OCI-LY7 (cell line): ENCODE results near the gene CEP63. TPM values are rescaled to one million over a fixed set of nuclear protein-coding genes. Genes with fewer than 3 reads are reported as not detected.

Experiments
- BruUV-seq: library from RNA; stranded (reverse); fragments of 400-500 nt; replicated peaks from 2 replicates; lab custom pipeline; 2021; lab: Mats Ljungman, UMichigan
- CTCF ChIA-PET: fragments of 300-600 bp; sonication (Branson Sonifier 250); formaldehyde crosslinking; loops from one replicate; lab custom pipeline; 2022; ENCODE audit warnings: antibody characterized with exemption; ENCODE audit not compliant: unreplicated experiment; lab: Charles Lee
- POLR2A ChIA-PET: fragments of 300-600 bp; sonication (Branson Sonifier 250); formaldehyde crosslinking; loops from one replicate; lab custom pipeline; 2022; ENCODE audit warnings: antibody characterized with exemption; lab: Charles Lee
- DNase-seq: peaks from one replicate; pipeline ENCODE4 v3.0.0-alpha.2; 2015; ENCODE audit warnings: low spot score
- H2AFZ ChIP-seq: fragments of 200-600 bp; sonication (generic), shearing (Covaris generic); 2 replicates; pipeline ENCODE4 v1.6.1; 2014; ENCODE audit warnings: mild to moderate bottlenecking, antibody characterized with exemption, low read length, moderate library complexity
- H3K27ac ChIP-seq: fragments of 200-600 bp; sonication (generic); 2 replicates; pipeline ENCODE4 v1.5.1; 2014; ENCODE audit warnings: mixed run types, low read depth, mild to moderate bottlenecking, moderate library complexity, low read length, inconsistent platforms; ENCODE audit not compliant: poor library complexity, severe bottlenecking
- H3K36me3 ChIP-seq: fragments of 200-600 bp; sonication (generic); 2 replicates; pipeline ENCODE4 v1.6.1; 2014; ENCODE audit warnings: mild to moderate bottlenecking, antibody characterized with exemption, low read length, moderate library complexity, mixed read lengths; ENCODE audit not compliant: insufficient read depth
- H3K4me1 ChIP-seq: fragments of 200-600 bp; sonication (generic); 2 replicates; pipeline ENCODE4 v1.5.1; 2014; ENCODE audit warnings: mild to moderate bottlenecking, low read length; ENCODE audit not compliant: insufficient read depth, poor library complexity, severe bottlenecking
- H3K4me2 ChIP-seq: fragments of 200-600 bp; sonication (generic); 2 replicates; pipeline ENCODE4 v1.6.1; 2014; ENCODE audit warnings: mild to moderate bottlenecking, low read length
- H3K4me3 ChIP-seq: fragments of 200-600 bp; sonication (generic); 2 replicates; pipeline ENCODE4 v1.5.1; 2014; ENCODE audit warnings: mild to moderate bottlenecking, low read depth, low read length; ENCODE audit not compliant: poor library complexity, severe bottlenecking
- H3K79me2 ChIP-seq: fragments of 200-600 bp; sonication (generic); 2 replicates; pipeline ENCODE4 v1.6.1; 2016; ENCODE audit warnings: low read depth, mild to moderate bottlenecking, low read length, moderate library complexity, mixed read lengths; ENCODE audit not compliant: insufficient read depth
- H3K9me2 ChIP-seq: fragments of 200-600 bp; sonication (generic); 2 replicates; pipeline ENCODE4 v1.6.1; 2016; ENCODE audit warnings: mild to moderate bottlenecking, low read length, mixed read lengths; ENCODE audit not compliant: insufficient read depth
- H3K9me3 ChIP-seq: fragments of 200-600 bp; sonication (generic); 2 replicates; pipeline ENCODE4 v1.6.1; 2014; ENCODE audit warnings: mild to moderate bottlenecking, mixed run types, low read length, mixed read lengths
- H4K20me1 ChIP-seq: fragments of 200-600 bp; sonication (generic); 2 replicates; pipeline ENCODE4 v1.6.1; 2014; ENCODE audit warnings: mild to moderate bottlenecking, antibody characterized with exemption, low read length, moderate library complexity, mixed read lengths; ENCODE audit not compliant: insufficient read depth
- EZH2phosphoT487 ChIP-seq: fragments of 200-600 bp; sonication (generic); IDR thresholded peaks from 2 replicates; pipeline ENCODE4 v1.6.1; 2018; ENCODE audit warnings: low read depth, borderline replicate concordance, mild to moderate bottlenecking, mixed run types, antibody characterized with exemption, low read length, moderate library complexity, mixed read lengths
- intact Hi-C: fragments of 100-400 bp; cut with micrococcal nuclease; formaldehyde crosslinking; loops from one replicate; pipeline ENCODE4 v1.10.0; 2022; ENCODE audit not compliant: unreplicated experiment
- total RNA-seq, 2 experiments: library from RNA; depleted of rRNA in 1 of 2; stranded (reverse); fragments of >200 nt in 1 of 2; shearing (Covaris generic) in 1 of 2; gene quantifications; 2 replicates each; pipeline ENCODE4 v1.2.3, GENCODE V29; 2014 to 2022
- TF ChIP-seq, protein P1 (sequence below): fragments of 200-600 bp; sonication (generic); conservative IDR thresholded peaks from 2 replicates; pipeline ENCODE4 v1.5.1; 2014; ENCODE audit warnings: mild to moderate bottlenecking, antibody characterized with exemption, low read length, moderate library complexity, mixed read lengths

The CEP63 gene
- total RNA-seq, 2 experiments from 2014 or later, result 42.8 to 45.7 TPM

DNA sequence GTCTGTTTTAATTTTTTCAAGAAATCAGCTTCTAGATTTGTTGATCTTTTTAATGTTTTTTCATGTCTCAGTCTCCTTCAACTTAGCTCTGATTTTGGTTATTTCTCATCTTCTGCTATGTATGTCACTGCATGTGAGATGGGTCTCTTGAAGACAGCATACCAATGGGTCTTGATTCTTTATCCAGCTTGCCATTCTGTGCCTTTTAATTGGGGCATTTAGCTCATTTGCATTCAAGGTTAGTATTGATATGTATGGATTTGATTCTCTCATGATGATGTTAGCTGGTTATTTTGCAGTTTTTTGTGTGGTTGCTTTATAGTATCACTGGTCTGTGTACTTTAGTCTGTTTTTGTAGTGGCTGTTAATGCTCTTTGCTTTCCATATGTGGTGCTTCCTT is 39.4 kb downstream of the CEP63 start:
- Histone ChIP-seq H3K4me1 (no peaks in the 10 kb centered on the region), H3K4me2 (no peak overlapping the region), H2AFZ (no peak overlapping the region), H4K20me1 (no peaks in the 10 kb centered on the region), H3K9me2 (no peaks in the 10 kb centered on the region), H3K27ac (no peak overlapping the region), H3K4me3 (no peak overlapping the region), H3K79me2 (0 out of 2 replicates have a peak, but pooled peaks cover 3% of the 10 kb centered on the region), H3K9me3 (peaks cover 20% of the 10 kb centered on the region), H3K36me3 (peaks cover 19% of the 10 kb centered on the region)
- no peak for DNase-seq
- TF ChIP-seq EZH2phosphoT487, result no peak
- TF ChIP-seq, protein P1, sequence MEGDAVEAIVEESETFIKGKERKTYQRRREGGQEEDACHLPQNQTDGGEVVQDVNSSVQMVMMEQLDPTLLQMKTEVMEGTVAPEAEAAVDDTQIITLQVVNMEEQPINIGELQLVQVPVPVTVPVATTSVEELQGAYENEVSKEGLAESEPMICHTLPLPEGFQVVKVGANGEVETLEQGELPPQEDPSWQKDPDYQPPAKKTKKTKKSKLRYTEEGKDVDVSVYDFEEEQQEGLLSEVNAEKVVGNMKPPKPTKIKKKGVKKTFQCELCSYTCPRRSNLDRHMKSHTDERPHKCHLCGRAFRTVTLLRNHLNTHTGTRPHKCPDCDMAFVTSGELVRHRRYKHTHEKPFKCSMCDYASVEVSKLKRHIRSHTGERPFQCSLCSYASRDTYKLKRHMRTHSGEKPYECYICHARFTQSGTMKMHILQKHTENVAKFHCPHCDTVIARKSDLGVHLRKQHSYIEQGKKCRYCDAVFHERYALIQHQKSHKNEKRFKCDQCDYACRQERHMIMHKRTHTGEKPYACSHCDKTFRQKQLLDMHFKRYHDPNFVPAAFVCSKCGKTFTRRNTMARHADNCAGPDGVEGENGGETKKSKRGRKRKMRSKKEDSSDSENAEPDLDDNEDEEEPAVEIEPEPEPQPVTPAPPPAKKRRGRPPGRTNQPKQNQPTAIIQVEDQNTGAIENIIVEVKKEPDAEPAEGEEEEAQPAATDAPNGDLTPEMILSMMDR, result no peak
- CTCF ChIA-PET, result no interaction called here
- intact Hi-C loops, result no loop called here
- POLR2A ChIA-PET, result interaction anchor here (0.6 to 1.8 kb wide), 4 partner anchors 8 to 10 kb away, joined by 3 to 4 read pairs (median 4); no protein-coding TSS in a partner anchor
- no TSS peak for BruUV-seq

DNA sequence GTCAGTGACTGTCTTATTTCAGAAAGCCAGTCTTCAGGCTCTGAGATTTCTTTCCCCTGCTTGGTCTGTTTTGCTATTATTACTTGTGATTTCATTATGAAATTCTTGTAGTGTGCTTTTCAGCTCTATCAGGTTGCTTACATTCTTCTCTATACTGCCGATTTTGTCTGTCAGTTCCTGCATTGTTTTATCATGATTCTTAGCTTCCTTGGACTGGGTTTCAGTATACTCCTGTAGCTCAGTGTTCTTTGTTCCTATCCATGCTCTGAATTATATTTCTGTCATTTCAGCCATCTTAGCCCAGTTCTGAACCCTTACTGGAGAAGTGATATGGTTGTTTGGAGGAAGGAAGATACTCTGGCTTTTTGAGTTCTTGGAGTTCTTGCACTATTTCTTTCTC is 40.5 kb downstream of the CEP63 start:
- Histone ChIP-seq H3K9me2 (no peaks in the 10 kb centered on the region), H2AFZ (no peak overlapping the region), H3K4me1 (no peaks in the 10 kb centered on the region), H3K36me3 (peaks cover 19% of the 10 kb centered on the region), H3K4me3 (no peak overlapping the region), H3K79me2 (0 out of 2 replicates have a peak, but pooled peaks cover 3% of the 10 kb centered on the region), H3K27ac (no peak overlapping the region), H3K4me2 (no peak overlapping the region), H3K9me3 (peaks cover 20% of the 10 kb centered on the region), H4K20me1 (no peaks in the 10 kb centered on the region)
- TF ChIP-seq EZH2phosphoT487, result no peak
- TF ChIP-seq, protein P1, result no peak
- no peak for DNase-seq
- no TSS peak for BruUV-seq
- POLR2A ChIA-PET, result no interaction called here
- intact Hi-C loops, result no loop called here
- CTCF ChIA-PET, result no interaction called here

DNA sequence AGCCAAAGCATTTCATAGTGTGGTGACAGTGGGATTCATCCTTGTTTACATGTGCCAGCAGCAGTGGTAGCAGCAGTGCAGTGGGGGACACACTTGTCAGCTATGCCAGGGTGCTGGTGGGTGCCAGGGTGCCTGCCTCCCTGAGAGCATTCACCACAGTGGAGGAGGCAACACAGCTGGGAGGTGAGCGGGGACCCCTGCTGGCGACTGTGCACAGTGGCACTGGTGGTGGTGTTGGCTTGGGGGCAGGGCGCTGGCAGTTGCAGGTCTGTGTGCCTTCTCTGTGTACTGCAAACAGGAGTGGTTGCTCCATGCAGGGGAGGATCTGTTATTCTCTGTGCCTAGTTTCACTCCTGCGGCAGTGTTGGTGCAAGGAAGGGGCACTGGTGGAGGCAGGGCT is 41.2 kb downstream of the CEP63 start:
- peaks cover 13% of the 10 kb centered on the region for H3K36me3 ChIP-seq
- intact Hi-C loops, result no loop called here
- H3K79me2 ChIP-seq, result 0 out of 2 replicates have a peak, but pooled peaks cover 3% of the 10 kb centered on the region
- POLR2A ChIA-PET, result no interaction called here
- H2AFZ ChIP-seq, result no peak overlapping the region
- CTCF ChIA-PET, result no interaction called here
- peaks cover 20% of the 10 kb centered on the region for H3K9me3 ChIP-seq
- H3K4me3 ChIP-seq, result no peak overlapping the region
- H3K4me1 ChIP-seq, result no peaks in the 10 kb centered on the region
- TF ChIP-seq EZH2phosphoT487, result no peak
- TF ChIP-seq, protein P1, result peak; percentile 55
- no peaks in the 10 kb centered on the region for H4K20me1 ChIP-seq
- H3K9me2 ChIP-seq, result no peaks in the 10 kb centered on the region
- no peak for DNase-seq
- no peak overlapping the region for H3K4me2 ChIP-seq
- no peak overlapping the region for H3K27ac ChIP-seq
- no TSS peak for BruUV-seq
